HG03103 (cell line): Measurements from ENCODE around the gene TRAM2.
A peak's percentile ranks its signal among the peaks of the same experiment; 100 is the strongest.

Experiments
- ATAC-seq: cut with Tn5 transposase; IDR thresholded peaks from one replicate; pipeline ENCODE4 v1.9.1; 2021; ENCODE audit warnings: low read depth; ENCODE audit not compliant: unreplicated experiment

The TRAM2 gene

GRCh38 chr6:52577022-52577777 is at the start of gene TRAM2:
Gene TRAM2 (minus strand): TSS chr6:52577060. CDS start chr6:52576915, 145 bp downstream.
- ATAC-seq, result peak; percentile 45

- ATAC-seq, result no peak
Observed at GRCh38 chr6:52622810-52623209, 46.0 kb upstream of the TRAM2 start.

GRCh38 chr6:52621631-52622030 is 44.8 kb upstream of the TRAM2 start:
- no peak for ATAC-seq

- no peak for ATAC-seq
Observed at GRCh38 chr6:52620906-52621190, 44.0 kb upstream of the TRAM2 start.

- ATAC-seq, result no peak
Observed at GRCh38 chr6:52620055-52620905, 43.4 kb upstream of the TRAM2 start.

GRCh38 chr6:52617087-52617486 is 40.2 kb upstream of the TRAM2 start:
- no peak for ATAC-seq

- no peak for ATAC-seq
Observed at GRCh38 chr6:52616059-52616690, 39.3 kb upstream of the TRAM2 start.

GRCh38 chr6:52612336-52613054 is 35.6 kb upstream of the TRAM2 start:
- no peak for ATAC-seq

- ATAC-seq, result no peak
Observed at GRCh38 chr6:52611833-52612232, 35.0 kb upstream of the TRAM2 start.

GRCh38 chr6:52610745-52611355 is 34.0 kb upstream of the TRAM2 start:
- ATAC-seq, result no peak

GRCh38 chr6:52610011-52610410 is 33.2 kb upstream of the TRAM2 start:
- ATAC-seq, result no peak

GRCh38 chr6:52605610-52606185 is 28.8 kb upstream of the TRAM2 start:
- no peak for ATAC-seq

- no peak for ATAC-seq
Observed at GRCh38 chr6:52603000-52603795, 26.3 kb upstream of the TRAM2 start.

GRCh38 chr6:52598824-52599190 is 21.9 kb upstream of the TRAM2 start:
- no peak for ATAC-seq

GRCh38 chr6:52598123-52598823 is 21.4 kb upstream of the TRAM2 start:
- ATAC-seq, result no peak

GRCh38 chr6:52597738-52598122 is 20.9 kb upstream of the TRAM2 start:
- no peak for ATAC-seq

GRCh38 chr6:52596371-52597028 is 19.6 kb upstream of the TRAM2 start:
- ATAC-seq, result no peak

- ATAC-seq, result peak; percentile 69
Observed at GRCh38 chr6:52595796-52596130, 18.9 kb upstream of the TRAM2 start.
